GM18873 (cell line): ENCODE data around the gene FAM20A.

Source experiments
- ATAC-seq: cut with Tn5 transposase; IDR thresholded peaks from one replicate; pipeline ENCODE4 v1.9.1; 2021; ENCODE audit warnings: mild to moderate bottlenecking, moderate library complexity, moderate number of reproducible peaks; ENCODE audit not compliant: unreplicated experiment, low FRiP score

The FAM20A gene

GRCh38 chr17:68611353-68612208, 10.4 kb upstream of the FAM20A start:
- no peak for ATAC-seq

- ATAC-seq = no peak
Measured at GRCh38 chr17:68610554-68610953, 9.4 kb upstream of the FAM20A start.

GRCh38 chr17:68608515-68609130, 7.5 kb upstream of the FAM20A start:
- no peak for ATAC-seq

DNA sequence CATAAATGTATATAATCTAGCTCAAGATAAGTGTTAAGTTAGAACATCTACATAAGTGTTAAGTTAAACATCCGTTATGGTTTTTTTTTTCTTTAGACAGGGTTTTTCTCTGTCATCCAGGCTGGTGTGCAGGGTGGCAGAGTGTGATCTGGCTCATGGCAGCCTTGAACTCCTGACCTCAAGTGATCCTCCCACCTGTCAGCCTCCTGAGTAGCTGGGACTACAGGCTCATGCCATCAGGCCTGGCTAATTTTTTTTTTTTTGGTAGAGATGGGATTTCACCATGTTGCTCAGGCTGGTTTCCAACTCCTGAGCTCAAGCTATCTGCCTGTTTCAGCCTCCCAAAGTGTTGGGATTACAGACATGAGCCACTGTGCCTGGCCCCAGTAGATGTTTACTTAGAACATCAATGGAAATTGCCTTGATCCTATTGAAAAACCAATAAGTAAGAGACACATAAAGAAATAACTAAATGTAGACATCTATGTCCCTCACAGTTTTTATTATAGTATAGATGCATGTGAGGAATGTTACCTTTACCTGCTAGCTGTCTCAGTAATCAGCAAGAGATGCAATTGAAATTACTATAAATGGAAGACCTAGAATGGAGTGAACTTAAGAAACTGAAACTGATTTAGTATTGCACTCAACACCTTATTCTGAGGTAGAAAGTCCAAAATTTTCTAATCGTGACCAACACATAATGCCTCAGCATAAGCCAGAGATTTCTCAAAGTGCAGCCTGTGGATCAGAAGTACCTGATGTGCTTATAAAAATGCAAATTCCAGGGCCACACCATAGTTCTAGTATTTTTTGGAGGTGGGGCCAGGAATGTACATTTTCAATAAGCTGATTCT, 5.5 kb upstream of the FAM20A start:
- no peak for ATAC-seq

GRCh38 chr17:68605914-68606313, 4.7 kb upstream of the FAM20A start:
- ATAC-seq = no peak

GRCh38 chr17:68603656-68604055, 2.5 kb upstream of the FAM20A start:
- ATAC-seq = no peak

GRCh38 chr17:68603027-68603426, 1.9 kb upstream of the FAM20A start:
- ATAC-seq = no peak

GRCh38 chr17:68602289-68602688, 1.1 kb upstream of the FAM20A start:
- no peak for ATAC-seq

- no peak for ATAC-seq
Measured at GRCh38 chr17:68601565-68602288, 560 bp upstream of the FAM20A start.

DNA sequence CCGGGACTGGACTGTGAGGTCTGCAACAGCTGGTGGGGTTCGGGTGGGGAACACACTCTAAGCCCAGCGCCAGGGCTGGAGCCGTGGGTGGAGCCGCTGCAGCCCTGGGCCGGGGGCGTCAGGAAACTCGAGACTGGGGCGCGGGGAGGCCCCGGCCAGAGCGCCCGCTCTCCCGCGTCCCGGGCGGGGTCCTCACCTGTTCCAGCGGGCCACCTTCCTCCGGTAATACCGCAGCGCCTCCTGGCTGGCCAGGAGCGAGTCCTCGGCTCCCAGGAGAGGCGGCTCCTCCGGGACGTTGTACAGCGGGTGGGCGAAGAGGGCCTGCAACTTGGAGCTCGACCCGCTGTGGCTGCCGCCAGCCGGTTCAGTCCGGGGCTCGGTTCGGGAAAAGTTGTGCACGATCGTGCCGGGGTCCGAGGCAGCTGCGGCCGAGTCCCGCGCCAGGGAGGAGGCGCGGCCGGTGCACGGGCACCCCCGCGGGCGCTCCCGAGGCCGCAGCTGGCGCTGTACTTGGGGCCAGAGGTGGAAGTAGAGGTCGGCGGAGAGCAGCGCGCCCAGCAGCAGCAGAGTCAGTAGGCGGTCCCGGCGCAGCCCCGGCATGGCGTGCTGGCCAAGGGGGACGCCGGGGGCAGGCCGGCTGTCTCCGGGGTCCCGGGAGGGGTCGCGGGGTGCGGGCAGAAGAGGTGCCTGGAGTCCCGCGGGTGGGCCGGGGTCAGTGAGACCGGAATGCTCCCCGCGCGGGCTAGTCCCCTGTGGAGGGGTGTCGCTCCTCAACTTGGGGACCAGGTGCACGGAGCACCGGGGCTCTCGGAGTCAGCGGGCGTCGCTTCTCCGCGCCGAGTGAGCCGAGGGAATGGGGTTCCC, 868 bp downstream of the FAM20A start:
- ATAC-seq = no peak

DNA sequence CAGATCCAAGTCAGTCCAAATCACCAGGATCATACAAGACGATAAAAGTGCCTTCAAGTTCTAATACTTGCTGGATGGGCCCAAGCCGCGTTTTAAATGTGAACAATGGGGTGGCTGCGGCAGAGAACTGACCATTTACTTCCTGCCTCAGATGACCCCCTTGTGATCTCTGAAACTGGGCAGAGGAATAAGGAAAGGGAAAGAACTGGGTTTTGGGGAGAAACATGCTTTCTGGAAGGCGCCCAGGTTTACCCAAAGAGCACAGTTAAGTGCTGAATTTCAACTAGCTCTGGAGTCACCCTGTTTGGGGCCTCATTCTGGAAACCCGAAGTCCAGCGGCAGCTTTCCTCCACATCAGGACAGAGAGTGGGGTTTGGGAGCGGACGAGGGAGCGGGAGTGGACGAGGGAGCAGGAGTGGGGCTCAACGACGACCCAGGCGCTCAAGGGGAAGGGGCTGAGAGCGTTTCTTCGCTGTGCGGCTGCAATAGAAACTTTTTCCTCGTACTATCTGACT, 1.6 kb downstream of the FAM20A start:
- ATAC-seq = no peak

DNA sequence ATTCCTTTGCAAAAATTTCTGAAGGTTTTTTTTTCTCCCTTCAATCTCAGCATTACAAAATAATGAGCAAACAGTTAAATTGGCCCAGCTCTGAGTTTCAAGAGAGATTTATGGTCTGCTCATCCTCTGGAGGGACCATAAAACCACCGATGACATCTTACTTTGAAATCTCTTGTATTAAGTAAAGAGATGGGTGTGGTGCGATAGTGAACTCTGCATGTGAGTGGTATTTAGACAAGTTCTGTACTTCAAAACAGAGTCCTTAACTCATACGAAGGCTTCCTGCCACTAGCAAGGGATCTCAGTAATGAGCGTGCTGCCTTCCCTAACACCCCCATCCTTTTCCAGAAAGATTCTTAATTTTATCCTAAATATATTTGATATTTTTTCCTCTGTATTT, 2.1 kb downstream of the FAM20A start:
- ATAC-seq = no peak

- no peak for ATAC-seq
Measured at GRCh38 chr17:68598545-68598961, 2.6 kb downstream of the FAM20A start.

GRCh38 chr17:68598074-68598473, 3.1 kb downstream of the FAM20A start:
- ATAC-seq = no peak

DNA sequence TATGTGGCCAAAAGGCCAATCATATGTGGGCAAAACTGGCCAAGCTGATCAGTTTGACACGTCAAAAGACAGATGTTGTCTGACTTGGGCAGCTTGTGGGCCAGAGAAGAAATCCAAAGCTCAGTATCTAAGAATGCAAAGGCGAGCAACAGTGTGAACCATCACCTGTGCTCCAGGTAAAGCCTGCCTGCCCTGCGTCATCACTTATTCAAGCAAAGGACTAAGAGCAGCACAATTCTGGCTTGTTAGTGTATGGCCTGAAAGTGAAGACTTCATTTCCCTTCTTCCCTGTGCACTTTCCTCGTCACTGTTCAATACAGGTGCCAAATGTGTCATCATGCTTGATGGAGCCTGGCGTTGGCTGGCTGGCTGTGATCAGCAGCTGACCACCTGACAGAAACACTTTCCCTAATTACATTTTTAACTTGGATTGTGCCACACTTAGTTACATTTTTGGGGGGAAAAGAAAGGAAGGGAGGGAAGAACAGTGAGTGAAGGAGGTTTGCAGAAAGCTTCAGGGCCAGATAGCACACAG, 4.7 kb downstream of the FAM20A start:
- no peak for ATAC-seq

DNA sequence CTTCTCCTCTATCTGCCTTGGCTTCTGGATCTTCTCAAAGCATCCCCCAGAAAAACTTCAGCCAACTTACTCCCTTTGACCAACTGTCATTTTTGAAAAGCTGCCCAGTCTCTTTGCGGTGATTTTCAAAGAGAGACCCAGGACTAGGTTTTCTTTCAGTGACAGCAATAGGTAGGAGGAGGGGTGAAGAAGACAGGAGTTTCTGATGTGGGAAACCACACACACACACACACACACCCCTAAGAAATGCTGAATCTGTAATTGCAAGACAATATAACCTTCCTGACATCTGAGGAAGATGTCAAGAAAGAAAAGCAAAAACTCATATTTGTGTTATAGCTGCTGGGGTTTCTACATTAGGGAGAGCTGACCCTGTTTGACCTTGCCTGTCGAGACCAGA, 5.2 kb downstream of the FAM20A start:
- ATAC-seq = no peak

DNA sequence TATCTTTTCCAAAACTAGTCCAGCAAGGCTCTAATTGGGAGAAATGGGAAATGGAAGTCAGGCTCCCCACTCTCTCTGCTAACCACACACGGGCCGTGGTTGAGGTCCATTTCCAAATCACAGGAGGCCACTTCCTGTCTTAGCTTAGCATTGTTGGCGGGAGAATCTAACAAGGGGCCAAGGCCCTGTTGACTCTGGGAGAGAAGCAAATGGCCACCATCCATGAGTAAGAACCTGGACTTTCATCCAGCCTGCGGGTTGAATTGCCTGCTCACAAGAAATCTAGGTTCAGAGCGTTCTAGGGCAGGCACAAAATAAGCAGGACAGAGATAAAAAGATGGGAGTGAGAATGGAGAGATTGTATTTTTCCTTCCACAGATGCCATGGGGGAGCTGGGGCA, 5.7 kb downstream of the FAM20A start:
- no peak for ATAC-seq

DNA sequence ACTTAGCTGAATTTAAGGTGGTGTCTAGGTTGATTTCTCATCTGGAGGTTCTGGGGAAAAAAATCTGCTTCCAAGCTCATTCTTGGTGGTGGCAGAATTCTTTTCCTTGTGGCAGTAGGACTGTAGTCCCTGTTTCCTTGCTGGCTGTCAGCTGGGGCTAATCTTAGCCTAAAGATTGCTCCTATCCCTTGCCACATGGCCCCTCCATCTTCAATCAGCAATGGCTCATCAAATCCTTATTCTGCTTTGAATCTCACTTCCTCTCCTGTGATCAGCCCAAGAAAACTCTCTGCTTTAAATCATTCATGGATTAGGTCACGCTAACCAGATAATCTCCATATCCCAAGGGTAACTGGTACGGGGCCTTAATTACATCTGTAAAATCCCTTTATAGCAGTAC, 6.6 kb downstream of the FAM20A start:
- ATAC-seq = no peak
